ENCODE data around the gene RCOR2. TPM values are rescaled to one million over a fixed set of nuclear protein-coding genes. Genes with fewer than 3 reads are reported as not detected.
A peak's percentile ranks its signal among the peaks of the same experiment; 100 is the strongest.

Gene RCOR2
- total RNA-seq, 4 donors from 2014 or later, result 0.64 to 0.82 TPM; not detected in 2

- Histone ChIP-seq H3K27ac (no peak overlapping the region), H3K4me3 (no peak overlapping the region), H3K9me3 (no peaks in the 10 kb centered on the region), H3K27me3 (no peaks in the 10 kb centered on the region), H3K36me3 (peaks cover 0 to 52% (median 25%) of the 10 kb centered on the region in 4 donors), H3K4me1 (peaks cover 0 to 20% (median 2%) of the 10 kb centered on the region in 4 donors)
- TF ChIP-seq POLR2A (IDR thresholded peaks at IDR 0.05), result no peak
- no peak for TF ChIP-seq EP300 (IDR thresholded peaks at IDR 0.05; ENCODE audit: low read depth)
- TF ChIP-seq POLR2AphosphoS5 (IDR thresholded peaks at IDR 0.05), result no peak
- TF ChIP-seq CTCF (IDR thresholded peaks at IDR 0.05), result no peak
- peak; percentile 53 for DNase-seq
- 54 to 67% methylated on average over 1 to 4 of the region's 4 CpGs for WGBS, 2 donors (ENCODE audit: low coverage in 1 of 2)
- in situ Hi-C loops (cut with MboI; ENCODE audit: low pct_ligation_motif_present in 1 of 4, low pct_unique_long_range_greater_than_20kb in 1 of 4, low sequenced_read_pairs in 3 of 4), result no loop called here
- intact Hi-C loops (cut with DNase I; ENCODE audit: low total_unique reads), result no loop called here
These were observed 20.9 kb downstream of the RCOR2 start for GRCh38 chr11:63896071-63896470.

GRCh38 chr11:63893355-63893754, 23.6 kb downstream of the RCOR2 start:
- in situ Hi-C loops (cut with MboI; ENCODE audit: low pct_ligation_motif_present in 1 of 4, low pct_unique_long_range_greater_than_20kb in 1 of 4, low sequenced_read_pairs in 3 of 4) (no loop called here), intact Hi-C loops (cut with DNase I; ENCODE audit: low total_unique reads) (no loop called here)
- Histone ChIP-seq H3K27me3 (no peaks in the 10 kb centered on the region), H3K4me3 (no peak overlapping the region), H3K4me1 (peaks cover 15 to 48% (median 29%) of the 10 kb centered on the region in 4 donors), H3K9me3 (no peaks in the 10 kb centered on the region), H3K36me3 (peaks cover 0 to 25% (median 12%) of the 10 kb centered on the region in 4 donors), H3K27ac (no peak overlapping the region)
- no peak for TF ChIP-seq POLR2AphosphoS5 (IDR thresholded peaks at IDR 0.05)
- 95 to 97% methylated on average over 4 to 6 of the region's 6 CpGs for WGBS, 2 donors (ENCODE audit: low coverage in 1 of 2)
- DNase-seq, result no peak

GRCh38 chr11:63892228-63892627, 24.7 kb downstream of the RCOR2 start:
- Histone ChIP-seq H3K4me1 (peaks cover 24 to 59% (median 41%) of the 10 kb centered on the region in 4 donors), H3K27ac (no peak overlapping the region), H3K4me3 (no peak overlapping the region), H3K9me3 (no peaks in the 10 kb centered on the region), H3K36me3 (peaks cover 0 to 13% (median 6%) of the 10 kb centered on the region in 4 donors), H3K27me3 (no peaks in the 10 kb centered on the region)
- WGBS, 2 donors (ENCODE audit: low coverage in 1 of 2), result 0 to 49% methylated on average over 1 to 3 of the region's 3 CpGs
- intact Hi-C loops (cut with DNase I; ENCODE audit: low total_unique reads), result no loop called here
- DNase-seq, result no peak
- in situ Hi-C loops (cut with MboI; ENCODE audit: low pct_ligation_motif_present in 1 of 4, low pct_unique_long_range_greater_than_20kb in 1 of 4, low sequenced_read_pairs in 3 of 4), result no loop called here
- TF ChIP-seq POLR2A (IDR thresholded peaks at IDR 0.05), result no peak
- no peak for TF ChIP-seq EP300 (IDR thresholded peaks at IDR 0.05; ENCODE audit: low read depth)
- no peak for TF ChIP-seq POLR2AphosphoS5 (IDR thresholded peaks at IDR 0.05)
- TF ChIP-seq CTCF (IDR thresholded peaks at IDR 0.05), result no peak

- H3K36me3 ChIP-seq, result no peaks in the 10 kb centered on the region
- H3K9me3 ChIP-seq, result no peaks in the 10 kb centered on the region
- H3K27me3 ChIP-seq, result no peaks in the 10 kb centered on the region
- H3K27ac ChIP-seq, result peak overlapping the region; percentile 91 to 95 (median 92)
- TF ChIP-seq CTCF (IDR thresholded peaks at IDR 0.05) (no peak), POLR2A (IDR thresholded peaks at IDR 0.05) (no peak), POLR2AphosphoS5 (IDR thresholded peaks at IDR 0.05) (no peak), EP300 (IDR thresholded peaks at IDR 0.05; ENCODE audit: low read depth) (no peak)
- in situ Hi-C loops (cut with MboI; ENCODE audit: low pct_ligation_motif_present in 1 of 4, low pct_unique_long_range_greater_than_20kb in 1 of 4, low sequenced_read_pairs in 3 of 4) (no loop called here), intact Hi-C loops (cut with DNase I; ENCODE audit: low total_unique reads) (no loop called here)
- 75% methylated on average over 7 of the region's 7 CpGs; no CpG with 5 or more reads in 1 of the 2 donors for WGBS, 2 donors (ENCODE audit: low coverage in 1 of 2)
- peaks cover 24 to 63% (median 47%) of the 10 kb centered on the region in 4 donors for H3K4me1 ChIP-seq
- no peak for DNase-seq
- peak overlapping the region in 1 of 4 donors; percentile 46 for H3K4me3 ChIP-seq
These were observed 26.6 kb downstream of the RCOR2 start for GRCh38 chr11:63890368-63890767.

GRCh38 chr11:63889344-63889743, 27.6 kb downstream of the RCOR2 start:
- intact Hi-C loops (cut with DNase I; ENCODE audit: low total_unique reads) (no loop called here), in situ Hi-C loops (cut with MboI; ENCODE audit: low pct_ligation_motif_present in 1 of 4, low pct_unique_long_range_greater_than_20kb in 1 of 4, low sequenced_read_pairs in 3 of 4) (no loop called here)
- Histone ChIP-seq H3K4me1 (peaks cover 24 to 74% (median 54%) of the 10 kb centered on the region in 4 donors), H3K27ac (peak overlapping the region; percentile 91 to 95 (median 92)), H3K27me3 (no peaks in the 10 kb centered on the region), H3K9me3 (no peaks in the 10 kb centered on the region), H3K36me3 (no peaks in the 10 kb centered on the region), H3K4me3 (peak overlapping the region in 3 of 4 donors; percentile 26 to 46 (median 30))
- peak; percentile 77 for DNase-seq
- no peak for TF ChIP-seq POLR2A (IDR thresholded peaks at IDR 0.05)
- no peak for TF ChIP-seq EP300 (IDR thresholded peaks at IDR 0.05; ENCODE audit: low read depth)
- no peak for TF ChIP-seq CTCF (IDR thresholded peaks at IDR 0.05)
- TF ChIP-seq POLR2AphosphoS5 (IDR thresholded peaks at IDR 0.05), result peak in 2 of 3 donors; percentile 43 to 73
- WGBS, 2 donors (ENCODE audit: low coverage in 1 of 2), result 66% methylated on average over 6 of the region's 6 CpGs; no CpG with 5 or more reads in 1 of the 2 donors
